Smooth muscle cell (in vitro differentiated cells): Measurements from ENCODE around the gene BIRC3. TPM values are rescaled to one million over a fixed set of nuclear protein-coding genes. Genes with fewer than 3 reads are reported as not detected.

Source experiments
- DNase-seq: peaks from one replicate; lab custom pipeline; 2025; ENCODE audit not compliant: unreplicated experiment; lab: John Stamatoyannopoulos, UW
- H2AFZ ChIP-seq: fragments of 200-600 bp; sonication (generic); 2 replicates; pipeline ENCODE4 v1.6.0; 2016; ENCODE audit warnings: antibody characterized with exemption, low read depth, mild to moderate bottlenecking
- H3F3A ChIP-seq: fragments of 200-600 bp; sonication (generic); 2 replicates; pipeline ENCODE4 v1.6.0; 2017; ENCODE audit warnings: antibody characterized with exemption, low read depth
- H3K27ac ChIP-seq: fragments of 200-600 bp; sonication (generic); 2 replicates; pipeline ENCODE4 v1.5.1; 2016; ENCODE audit warnings: low read depth, mild to moderate bottlenecking
- H3K27me3 ChIP-seq: fragments of 200-600 bp; sonication (generic); 2 replicates; pipeline ENCODE4 v1.6.1; 2016; ENCODE audit warnings: low read depth, mild to moderate bottlenecking
- H3K36me3 ChIP-seq: fragments of 200-600 bp; sonication (generic); 2 replicates; pipeline ENCODE4 v1.5.1; 2016; ENCODE audit warnings: low read depth
- H3K4me1 ChIP-seq: fragments of 200-600 bp; sonication (generic); 2 replicates; pipeline ENCODE4 v1.5.1; 2016; ENCODE audit warnings: low read depth
- H3K4me2 ChIP-seq: fragments of 200-600 bp; sonication (generic); 2 replicates; pipeline ENCODE4 v1.6.0; 2016; ENCODE audit warnings: mild to moderate bottlenecking
- H3K4me3 ChIP-seq: fragments of 200-600 bp; sonication (generic); 2 replicates; pipeline ENCODE4 v1.5.1; 2016; ENCODE audit warnings: mild to moderate bottlenecking
- H3K79me2 ChIP-seq: fragments of 200-600 bp; sonication (generic); 2 replicates; pipeline ENCODE4 v1.6.0; 2016; ENCODE audit warnings: low read depth, mild to moderate bottlenecking
- H3K9ac ChIP-seq: fragments of 200-600 bp; sonication (generic); 2 replicates; pipeline ENCODE4 v1.6.0; 2016; ENCODE audit warnings: low read depth
- H3K9me3 ChIP-seq: fragments of 200-600 bp; sonication (generic); replicated peaks from 2 replicates; pipeline ENCODE4 v1.5.1; 2016; ENCODE audit warnings: low read depth
- H4K20me1 ChIP-seq: fragments of 200-600 bp; sonication (generic); 2 replicates; pipeline ENCODE4 v1.6.0; 2016; ENCODE audit warnings: low read depth
- CTCF ChIP-seq: fragments of 200-600 bp; sonication (generic); IDR thresholded peaks from 2 replicates; pipeline ENCODE4 v1.5.1; 2017; ENCODE audit warnings: borderline replicate concordance, mild to moderate bottlenecking, antibody characterized with exemption; ENCODE audit not compliant: insufficient read depth, poor library complexity, severe bottlenecking
- WGBS: methylation state at CpG from one replicate; pipeline ENCODE4 v1.1.7; 2016; ENCODE audit warnings: low lambda C conversion rate; 5-methylcytosine and 5-hydroxymethylcytosine counted together
- polyA plus RNA-seq: library from polyadenylated mRNA; unstranded; fragments of >200 nt; fragmentation: Nextera tagmentation; extraction: Ambion mirVana; gene quantifications from 2 replicates; pipeline ENCODE4 v1.2.1, GENCODE V29; 2016
- total RNA-seq: library from RNA; depleted of rRNA; stranded (reverse); fragments of >200 nt; gene quantifications from 2 replicates; pipeline ENCODE4 v1.2.3, GENCODE V29; 2014

Gene BIRC3
- total and polyA plus RNA-seq, 2 experiments from 2014 or later: 0.94 to 1.6 TPM

GRCh38 chr11:102268985-102269470 lies 48.3 kb upstream of the BIRC3 start:
- H3K4me1 ChIP-seq: peaks cover 8% of the 10 kb centered on the region
- no peaks in the 10 kb centered on the region for H4K20me1 ChIP-seq
- no peaks in the 10 kb centered on the region for H3K79me2 ChIP-seq
- no peak for DNase-seq
- H3K27me3 ChIP-seq: no peaks in the 10 kb centered on the region
- H3K4me2 ChIP-seq: peak overlapping the region; percentile 83
- H3K9ac ChIP-seq: no peak overlapping the region
- no peak for TF ChIP-seq CTCF
- whole genome bisulfite sequencing: 29% methylated on average over 6 of the region's 6 CpGs
- peak overlapping the region; percentile 49 for H2AFZ ChIP-seq
- H3K36me3 ChIP-seq: no peaks in the 10 kb centered on the region
- H3K27ac ChIP-seq: no peak overlapping the region
- H3K9me3 ChIP-seq: no peaks in the 10 kb centered on the region
- H3F3A ChIP-seq: peaks cover 4% of the 10 kb centered on the region
- H3K4me3 ChIP-seq: peak overlapping the region; percentile 45

GRCh38 chr11:102269927-102270326 lies 47.4 kb upstream of the BIRC3 start:
- TF ChIP-seq CTCF: no peak
- Histone ChIP-seq H3K4me1 (peaks cover 8% of the 10 kb centered on the region), H3K27ac (no peak overlapping the region), H3K4me2 (peak overlapping the region; percentile 22), H3K27me3 (no peaks in the 10 kb centered on the region), H3K9me3 (no peaks in the 10 kb centered on the region), H2AFZ (no peak overlapping the region), H3F3A (peaks cover 4% of the 10 kb centered on the region), H4K20me1 (no peaks in the 10 kb centered on the region), H3K4me3 (no peak overlapping the region), H3K9ac (no peak overlapping the region), H3K36me3 (no peaks in the 10 kb centered on the region), H3K79me2 (no peaks in the 10 kb centered on the region)
- 44% methylated on average over 2 of the region's 2 CpGs for WGBS
- DNase-seq: no peak

GRCh38 chr11:102272047-102272824 lies 45.0 kb upstream of the BIRC3 start:
- no peak for DNase-seq

More at GRCh38 chr11:102272047-102272824, 45.0 kb upstream of the BIRC3 start:
- Histone ChIP-seq H3K9ac (no peak overlapping the region), H3K4me1 (peaks cover 7% of the 10 kb centered on the region), H3K36me3 (no peaks in the 10 kb centered on the region), H3K9me3 (no peaks in the 10 kb centered on the region), H3K27ac (no peak overlapping the region), H3K4me3 (no peak overlapping the region), H3K79me2 (no peaks in the 10 kb centered on the region), H3K27me3 (no peaks in the 10 kb centered on the region), H3F3A (peaks cover 4% of the 10 kb centered on the region), H2AFZ (no peak overlapping the region), H3K4me2 (no peak overlapping the region), H4K20me1 (no peaks in the 10 kb centered on the region)
- TF ChIP-seq CTCF: no peak
- WGBS: 78% methylated on average over 10 of the region's 10 CpGs
